ENCODE data around the gene NSF. TPM values are rescaled to one million over a fixed set of nuclear protein-coding genes. Genes with fewer than 3 reads are reported as not detected.

The NSF gene
- total and polyA plus RNA-seq, 2 donors (not counting 3 experiments of a cell fraction or from before 2014, with no cell fraction given): 18.5 to 43.7 TPM

DNA sequence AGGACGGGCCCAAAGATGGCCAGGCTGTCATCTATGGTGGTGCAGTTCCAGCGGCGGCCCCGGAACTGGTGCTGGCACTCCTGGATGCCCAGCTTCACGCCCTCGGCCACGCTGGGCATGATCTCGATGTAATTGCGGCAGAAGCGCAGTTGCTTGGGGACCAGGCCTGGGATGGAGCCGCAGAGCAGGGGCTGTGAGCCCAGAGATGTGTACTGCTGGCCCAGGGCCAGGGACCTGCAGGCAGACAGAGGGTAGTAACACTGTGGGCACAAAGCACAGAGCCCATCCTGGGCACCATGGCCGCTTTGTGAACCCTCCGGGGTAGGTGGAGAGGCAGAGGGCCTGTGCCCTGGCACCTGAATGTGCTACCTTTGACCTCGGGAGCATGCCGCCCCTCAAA lies 183.2 kb downstream of the NSF start:
- no peaks in the 10 kb centered on the region for H3K9me1 ChIP-seq (replicated peaks; ENCODE audit: control insufficient read depth, extremely low read depth, insufficient read depth, low read length)
- ChIA-PET POLR2A (no interaction called here), CTCF (interaction anchor here (1.0 to 1.3 kb wide), 2 partner anchors 8 to 9 kb away, joined by 3 read pairs; no protein-coding TSS in a partner anchor)
- no peak overlapping the region for H3K27ac ChIP-seq (ENCODE audit: insufficient read depth, low read depth, low read length)
- H4K20me1 ChIP-seq (replicated peaks; ENCODE audit: control insufficient read depth, extremely low read depth, insufficient read depth, low read length): no peaks in the 10 kb centered on the region
- FAIRE-seq (no peak), DNase-seq (ENCODE audit: low read depth, low spot score) (no peak)
- no peak overlapping the region for H2AFZ ChIP-seq (ENCODE audit: low read depth, low read length)
- H3K9me3 ChIP-seq (replicated peaks; ENCODE audit: control insufficient read depth, insufficient read depth, low read length): no peaks in the 10 kb centered on the region
- peaks cover 2% of the 10 kb centered on the region for H3K4me1 ChIP-seq (ENCODE audit: control insufficient read depth, extremely low read depth, insufficient read depth, low read length)
- dilution Hi-C loops (cut with MboI; ENCODE audit: extremely low pct_ligation_motif_present, low sequenced_read_pairs): no loop called here
- no peaks in the 10 kb centered on the region for H3K36me3 ChIP-seq (ENCODE audit: control insufficient read depth in 2 of 2, extremely low read depth in 1 of 2, insufficient read depth in 2 of 2, low read length in 2 of 2)
- peaks cover 0 to 2% of the 10 kb centered on the region in 2 experiments for H3K27me3 ChIP-seq (ENCODE audit: control insufficient read depth in 2 of 2, insufficient read depth in 2 of 2, low read length in 2 of 2)
- H3K79me2 ChIP-seq (ENCODE audit: control insufficient read depth, insufficient read depth, low read length): no peaks in the 10 kb centered on the region
- H3K9ac ChIP-seq (replicated peaks; ENCODE audit: extremely low read depth, insufficient read depth, low read length): no peak overlapping the region
- TF ChIP-seq MYC (IDR thresholded peaks at IDR 0.05; ENCODE audit: low read depth, low read length): no peak
- TF ChIP-seq CTCF (IDR thresholded peaks at IDR 0.05; ENCODE audit: extremely low read depth in 1 of 2, insufficient read depth in 1 of 2, low read depth in 1 of 2, low read length in 2 of 2): no peak
- no peak for TF ChIP-seq FOS (IDR thresholded peaks at IDR 0.05; ENCODE audit: borderline replicate concordance, insufficient read depth, low read length)
- no peak for TF ChIP-seq POLR2AphosphoS5 (IDR thresholded peaks at IDR 0.05; ENCODE audit: insufficient read depth, low read depth, low read length)
- TF ChIP-seq GATA2 (IDR thresholded peaks at IDR 0.05; ENCODE audit: insufficient read depth, insufficient read length, low read depth, low read length): no peak
- TF ChIP-seq JUN (IDR thresholded peaks at IDR 0.05; ENCODE audit: borderline replicate concordance, insufficient read depth, insufficient read length, low read depth): no peak
- no peak for TF ChIP-seq EZH2 (IDR thresholded peaks at IDR 0.05; ENCODE audit: borderline replicate concordance, low read depth, low read length, severe bottlenecking)
- TF ChIP-seq POLR2A (IDR thresholded peaks at IDR 0.05; ENCODE audit: low read depth, low read length): no peak
- TF ChIP-seq MAX (IDR thresholded peaks at IDR 0.05; ENCODE audit: insufficient read depth, insufficient read length): no peak
- H3K4me3 ChIP-seq (replicated peaks in 1 of 3; ENCODE audit: insufficient read depth in 1 of 3, low read depth in 1 of 3, low read length in 3 of 3): no peak overlapping the region
- no peak overlapping the region for H3K4me2 ChIP-seq (ENCODE audit: insufficient read depth, low read length)
- intact Hi-C loops (cut with micrococcal nuclease): no loop called here
- no TSS peak for BruUV-seq (replicated peaks)
